GM12878 (cell line): ENCODE measurements around the gene B4GALT1. TPM values are rescaled to one million over a fixed set of nuclear protein-coding genes. Genes with fewer than 3 reads are reported as not detected.

Source experiments
- ATAC-seq: fragments of 200-7000 bp; cut with Tn5 transposase; 3 replicates; pipeline ENCODE4 v1.9.1; 2020; ENCODE audit warnings: mild to moderate bottlenecking, moderate library complexity
- BruUV-seq: library from RNA; stranded (reverse); fragments of 400-500 nt; replicated peaks from 2 replicates; lab custom pipeline; 2021; lab: Mats Ljungman, UMichigan
- CTCF ChIA-PET: fragments of 300-600 bp; sonication (Branson Sonifier 250); formaldehyde crosslinking; extraction: SDS; loops from one replicate; lab custom pipeline; 2021; ENCODE audit warnings: inconsistent platforms; lab: Yijun Ruan, JAX
- POLR2A ChIA-PET: fragments of 350-600 bp; formaldehyde crosslinking; extraction: SDS; loops from one replicate; lab custom pipeline; 2021; ENCODE audit warnings: inconsistent platforms; lab: Charles Lee
- RAD21 ChIA-PET: fragments of 300-600 bp; sonication (Branson Sonifier 250); formaldehyde crosslinking; loops from one replicate; lab custom pipeline; 2023; ENCODE audit warnings: antibody characterized with exemption; ENCODE audit not compliant: unreplicated experiment; lab: Charles Lee
- SMC1A ChIA-PET: fragments of 300-600 bp; sonication (Branson Sonifier 250); formaldehyde crosslinking; loops from one replicate; lab custom pipeline; 2023; ENCODE audit not compliant: unreplicated experiment, uncharacterized antibody; lab: Charles Lee
- DNase-seq: peaks from one replicate; pipeline ENCODE4 v3.0.0-alpha.2; 2011; ENCODE audit warnings: low read depth, low spot score
- FAIRE-seq: peaks from 3 replicates; lab custom pipeline; 2011; peaks lifted over from hg19 to GRCh38; lab: Jason Lieb, UNC
- H2AFZ ChIP-seq: 2 replicates; pipeline ENCODE4 v1.6.0; 2011; ENCODE audit warnings: low read depth, low read length, control low read depth; ENCODE audit not compliant: control insufficient read depth
- H3K27ac ChIP-seq: 2 replicates; pipeline ENCODE4 v1.5.1; 2011; ENCODE audit warnings: control low read depth; ENCODE audit not compliant: control insufficient read depth, insufficient read depth
- H3K27me3 ChIP-seq, 2 experiments: replicated peaks in 1 of 2; 2 replicates each; pipeline versions ENCODE4 v1.6.0 to v1.6.1; 2011; ENCODE audit warnings: low read length in 1 of 2; ENCODE audit not compliant: control insufficient read depth in 2 of 2, insufficient read depth in 2 of 2
- H3K36me3 ChIP-seq, 2 experiments: 2 replicates each; pipeline ENCODE4 v1.5.1; 2011; ENCODE audit warnings: low read length in 1 of 2; ENCODE audit not compliant: control insufficient read depth in 2 of 2, insufficient read depth in 2 of 2
- H3K4me1 ChIP-seq: 2 replicates; pipeline ENCODE4 v1.6.1; 2011; ENCODE audit warnings: mild to moderate bottlenecking, low read length, moderate library complexity, mixed read lengths; ENCODE audit not compliant: control insufficient read depth, insufficient read depth
- H3K4me2 ChIP-seq: 2 replicates; pipeline ENCODE4 v1.6.0; 2011; ENCODE audit warnings: control low read depth; ENCODE audit not compliant: control insufficient read depth, insufficient read depth
- H3K4me3 ChIP-seq: fragments of 200-600 bp; sonication (generic); 2 replicates; pipeline ENCODE4 v1.5.1; 2016
- H3K79me2 ChIP-seq: 2 replicates; pipeline ENCODE4 v1.6.0; 2011; ENCODE audit warnings: low read length; ENCODE audit not compliant: control insufficient read depth, insufficient read depth
- H3K9ac ChIP-seq: 2 replicates; pipeline ENCODE4 v1.8.0; 2011; ENCODE audit warnings: low read length, control low read depth, mixed read lengths; ENCODE audit not compliant: control insufficient read depth, insufficient read depth
- H3K9me3 ChIP-seq: replicated peaks from 3 replicates; pipeline ENCODE4 v1.5.1; 2011; ENCODE audit warnings: mild to moderate bottlenecking, low read length; ENCODE audit not compliant: control insufficient read depth, insufficient read depth
- H4K20me1 ChIP-seq: 2 replicates; pipeline ENCODE4 v1.6.0; 2011; ENCODE audit not compliant: control insufficient read depth, insufficient read depth
- BMI1 ChIP-seq: fragments of 450-650 bp; IDR thresholded peaks from 2 replicates; pipeline ENCODE4 v1.6.1; 2016; ENCODE audit warnings: mild to moderate bottlenecking, moderate library complexity, borderline replicate concordance
- IKZF1 ChIP-seq: fragments of 450-650 bp; conservative IDR thresholded peaks from 2 replicates; pipeline ENCODE4 v1.6.1; 2017; ENCODE audit warnings: antibody characterized with exemption, mild to moderate bottlenecking
- JUNB ChIP-seq: IDR thresholded peaks from 2 replicates; pipeline ENCODE4 v1.6.1; 2016; ENCODE audit warnings: antibody characterized with exemption, mild to moderate bottlenecking
- PML ChIP-seq: IDR thresholded peaks from 2 replicates; pipeline ENCODE4 v1.6.1; 2012; ENCODE audit warnings: low read length, inconsistent platforms
- POU2F2 ChIP-seq: IDR thresholded peaks from 3 replicates; pipeline ENCODE4 v1.6.1; 2011; ENCODE audit warnings: low read depth, mild to moderate bottlenecking, low read length, borderline replicate concordance
- SMAD5 ChIP-seq: IDR thresholded peaks from 2 replicates; pipeline ENCODE4 v1.6.1; 2016; ENCODE audit warnings: antibody characterized with exemption, low read depth
- SMC3 ChIP-seq: IDR thresholded peaks from 2 replicates; pipeline ENCODE4 v1.6.1; 2011; ENCODE audit warnings: low read length, improper control_type of control experiment, borderline replicate concordance
- STAT3 ChIP-seq: IDR thresholded peaks from 2 replicates; pipeline ENCODE4 v1.6.1; 2011; ENCODE audit warnings: low read depth, low read length, improper control_type of control experiment
- TBL1XR1 ChIP-seq: IDR thresholded peaks from 2 replicates; pipeline ENCODE4 v1.6.1; 2012; ENCODE audit warnings: low read depth, low read length, improper control_type of control experiment
- WRNIP1 ChIP-seq: IDR thresholded peaks from 2 replicates; pipeline ENCODE4 v1.6.1; 2011; ENCODE audit warnings: low read depth, low read length, improper control_type of control experiment, borderline replicate concordance
- ZSCAN29 ChIP-seq: fragments of 450-650 bp; IDR thresholded peaks from 2 replicates; pipeline ENCODE4 v1.6.1; 2017; ENCODE audit warnings: mild to moderate bottlenecking, moderate library complexity
- WGBS: methylation state at CpG from one replicate; pipeline ENCODE4 v1.1.6; 2016; ENCODE audit warnings: low lambda C conversion rate; ENCODE audit not compliant: insufficient replicate concordance, insufficient coverage; ENCODE audit errors: missing lambda C conversion rate; 5-methylcytosine and 5-hydroxymethylcytosine counted together
- in situ Hi-C: fragments of 300-500 bp; cut with MboI; formaldehyde crosslinking; loops from 9 replicates; pipeline ENCODE4 v1.14.3; 2018; ENCODE audit warnings: mixed read lengths
- intact Hi-C: fragments of 100-400 bp; cut with micrococcal nuclease; formaldehyde crosslinking; loops from one replicate; pipeline ENCODE4 v1.14.2; 2022; ENCODE audit not compliant: unreplicated experiment
- polyA plus RNA-seq, 11 experiments: library from polyadenylated mRNA; depleted of rRNA in 4 of 11; unstranded in 6 of 11; stranded (reverse) in 5 of 11; fragments of >200 nt; fragmentation: Nextera tagmentation in 4 of 11; fragmentation: Illumina TruSeq in 1 of 11; extraction: Ambion mirVana in 4 of 11; extraction: Trizol in 1 of 11; gene quantifications; 1 replicate in 1 of 11; 2 replicates in 10 of 11; pipeline versions ENCODE4 v1.2.1 to v1.2.3, GENCODE V29; 2011 to 2016; ENCODE audit warnings: inconsistent platforms in 2 of 11, missing spikeins in 2 of 11, low read depth in 1 of 11
- total RNA-seq, 4 experiments: library from RNA; depleted of rRNA in 3 of 4; stranded (reverse); fragments of >200 nt in 3 of 4; fragmentation: Illumina TruSeq in 1 of 4; extraction: Trizol in 1 of 4; gene quantifications; 2 replicates each; pipeline versions ENCODE4 v1.2.1 to v1.2.3, GENCODE V29; 2013 to 2021
- TF ChIP-seq, protein P1 (sequence below): fragments of 450-650 bp; IDR thresholded peaks from 2 replicates; pipeline ENCODE4 v1.6.1; 2016; ENCODE audit warnings: mild to moderate bottlenecking
- TF ChIP-seq, protein P2 (sequence below): fragments of 450-650 bp; IDR thresholded peaks from 2 replicates; pipeline ENCODE4 v1.6.1; 2017; ENCODE audit warnings: mild to moderate bottlenecking, moderate library complexity
- TF ChIP-seq, protein P3 (sequence below): fragments of 450-650 bp; IDR thresholded peaks from 2 replicates; pipeline ENCODE4 v1.6.1; 2017; ENCODE audit warnings: mild to moderate bottlenecking, moderate library complexity

The B4GALT1 gene
- total and polyA plus RNA-seq, 10 of the 15 experiments (the other 5 are each of a cell fraction or from before 2014, with no cell fraction given) = 12.7 to 79.0 (median 41.0) TPM

DNA sequence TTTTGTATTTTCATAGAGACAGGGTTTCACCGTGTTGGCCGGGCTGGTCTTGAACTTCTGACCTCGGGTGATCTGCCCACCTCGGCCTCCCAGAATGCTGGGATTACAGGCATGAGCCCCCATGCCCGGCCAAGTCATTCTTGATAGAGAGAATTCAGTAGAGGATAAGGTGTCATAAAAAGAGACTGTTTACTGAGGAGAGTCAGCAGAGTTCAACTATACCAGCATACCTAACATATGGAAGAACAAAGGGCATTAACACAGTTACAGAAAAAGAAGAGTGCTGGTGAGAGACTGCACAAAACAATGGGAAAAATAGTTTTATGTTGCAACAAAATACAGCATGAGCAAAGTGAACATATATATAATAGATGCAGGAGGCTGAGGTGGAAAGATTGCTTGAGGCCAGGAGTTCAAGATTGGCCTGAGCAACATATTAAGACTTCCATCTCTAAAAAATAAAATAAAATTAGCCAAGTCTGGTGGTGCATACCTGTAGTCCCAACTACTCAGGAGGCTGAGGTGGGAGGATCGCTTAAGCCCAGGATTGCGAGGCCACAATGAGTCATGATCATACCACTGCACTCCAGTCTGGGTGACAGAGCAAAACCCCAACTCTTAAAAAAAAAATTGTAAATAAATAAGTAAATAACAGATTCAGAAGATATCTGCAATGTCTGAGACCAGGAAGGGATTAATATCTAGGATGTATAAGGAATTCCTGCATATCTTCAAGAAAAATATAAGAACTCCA is 19.5 kb downstream of the B4GALT1 start:
- Histone ChIP-seq H3K4me2 (no peak overlapping the region), H3K9ac (no peak overlapping the region), H3K4me1 (peaks cover 61% of the 10 kb centered on the region), H3K36me3 (peaks cover 3 to 5% of the 10 kb centered on the region in 2 experiments; a peak in 3 of 4 replicates), H4K20me1 (no peaks in the 10 kb centered on the region), H3K79me2 (peaks cover 96% of the 10 kb centered on the region), H3K27ac (no peak overlapping the region), H2AFZ (no peak overlapping the region), H3K9me3 (no peaks in the 10 kb centered on the region), H3K4me3 (no peak overlapping the region), H3K27me3 (no peaks in the 10 kb centered on the region)
- CTCF ChIA-PET = interaction anchor here (0.6 to 7.5 kb wide), 3 partner anchors 13 to 91 kb away, joined by 3 to 58 read pairs (median 39); no protein-coding TSS in a partner anchor
- WGBS = 89% methylated on average over 7 of the region's 7 CpGs
- SMC1A ChIA-PET = interaction anchor here (1.0 to 12.9 kb wide), 5 partner anchors 7 to 23 kb away, joined by 3 to 172 read pairs (median 4); no protein-coding TSS in a partner anchor
- BruUV-seq = no TSS peak
- in situ Hi-C loops = no loop called here
- POLR2A ChIA-PET = interaction anchor here (0.6 kb wide), 1 partner anchor 129 kb away, joined by 8 read pairs; no protein-coding TSS in a partner anchor
- DNase-seq (no peak), FAIRE-seq (no peak), ATAC-seq (no peak)
- intact Hi-C loops = no loop called here
- RAD21 ChIA-PET = interaction anchor here (1.3 to 5.3 kb wide), 3 partner anchors 10 to 14 kb away, joined by 3 to 46 read pairs (median 6); no protein-coding TSS in a partner anchor
- TF ChIP-seq SMAD5 (no peak), JUNB (no peak), STAT3 (no peak), BMI1 (no peak), ZSCAN29 (no peak), POU2F2 (no peak), PML (no peak), TBL1XR1 (no peak), SMC3 (no peak), IKZF1 (no peak), WRNIP1 (no peak)
- TF ChIP-seq, protein P1, sequence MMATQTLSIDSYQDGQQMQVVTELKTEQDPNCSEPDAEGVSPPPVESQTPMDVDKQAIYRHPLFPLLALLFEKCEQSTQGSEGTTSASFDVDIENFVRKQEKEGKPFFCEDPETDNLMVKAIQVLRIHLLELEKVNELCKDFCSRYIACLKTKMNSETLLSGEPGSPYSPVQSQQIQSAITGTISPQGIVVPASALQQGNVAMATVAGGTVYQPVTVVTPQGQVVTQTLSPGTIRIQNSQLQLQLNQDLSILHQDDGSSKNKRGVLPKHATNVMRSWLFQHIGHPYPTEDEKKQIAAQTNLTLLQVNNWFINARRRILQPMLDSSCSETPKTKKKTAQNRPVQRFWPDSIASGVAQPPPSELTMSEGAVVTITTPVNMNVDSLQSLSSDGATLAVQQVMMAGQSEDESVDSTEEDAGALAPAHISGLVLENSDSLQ = no peak
- TF ChIP-seq, protein P2, sequence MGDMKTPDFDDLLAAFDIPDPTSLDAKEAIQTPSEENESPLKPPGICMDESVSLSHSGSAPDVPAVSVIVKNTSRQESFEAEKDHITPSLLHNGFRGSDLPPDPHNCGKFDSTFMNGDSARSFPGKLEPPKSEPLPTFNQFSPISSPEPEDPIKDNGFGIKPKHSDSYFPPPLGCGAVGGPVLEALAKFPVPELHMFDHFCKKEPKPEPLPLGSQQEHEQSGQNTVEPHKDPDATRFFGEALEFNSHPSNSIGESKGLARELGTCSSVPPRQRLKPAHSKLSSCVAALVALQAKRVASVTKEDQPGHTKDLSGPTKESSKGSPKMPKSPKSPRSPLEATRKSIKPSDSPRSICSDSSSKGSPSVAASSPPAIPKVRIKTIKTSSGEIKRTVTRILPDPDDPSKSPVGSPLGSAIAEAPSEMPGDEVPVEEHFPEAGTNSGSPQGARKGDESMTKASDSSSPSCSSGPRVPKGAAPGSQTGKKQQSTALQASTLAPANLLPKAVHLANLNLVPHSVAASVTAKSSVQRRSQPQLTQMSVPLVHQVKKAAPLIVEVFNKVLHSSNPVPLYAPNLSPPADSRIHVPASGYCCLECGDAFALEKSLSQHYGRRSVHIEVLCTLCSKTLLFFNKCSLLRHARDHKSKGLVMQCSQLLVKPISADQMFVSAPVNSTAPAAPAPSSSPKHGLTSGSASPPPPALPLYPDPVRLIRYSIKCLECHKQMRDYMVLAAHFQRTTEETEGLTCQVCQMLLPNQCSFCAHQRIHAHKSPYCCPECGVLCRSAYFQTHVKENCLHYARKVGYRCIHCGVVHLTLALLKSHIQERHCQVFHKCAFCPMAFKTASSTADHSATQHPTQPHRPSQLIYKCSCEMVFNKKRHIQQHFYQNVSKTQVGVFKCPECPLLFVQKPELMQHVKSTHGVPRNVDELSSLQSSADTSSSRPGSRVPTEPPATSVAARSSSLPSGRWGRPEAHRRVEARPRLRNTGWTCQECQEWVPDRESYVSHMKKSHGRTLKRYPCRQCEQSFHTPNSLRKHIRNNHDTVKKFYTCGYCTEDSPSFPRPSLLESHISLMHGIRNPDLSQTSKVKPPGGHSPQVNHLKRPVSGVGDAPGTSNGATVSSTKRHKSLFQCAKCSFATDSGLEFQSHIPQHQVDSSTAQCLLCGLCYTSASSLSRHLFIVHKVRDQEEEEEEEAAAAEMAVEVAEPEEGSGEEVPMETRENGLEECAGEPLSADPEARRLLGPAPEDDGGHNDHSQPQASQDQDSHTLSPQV = no peak
- TF ChIP-seq, protein P3, sequence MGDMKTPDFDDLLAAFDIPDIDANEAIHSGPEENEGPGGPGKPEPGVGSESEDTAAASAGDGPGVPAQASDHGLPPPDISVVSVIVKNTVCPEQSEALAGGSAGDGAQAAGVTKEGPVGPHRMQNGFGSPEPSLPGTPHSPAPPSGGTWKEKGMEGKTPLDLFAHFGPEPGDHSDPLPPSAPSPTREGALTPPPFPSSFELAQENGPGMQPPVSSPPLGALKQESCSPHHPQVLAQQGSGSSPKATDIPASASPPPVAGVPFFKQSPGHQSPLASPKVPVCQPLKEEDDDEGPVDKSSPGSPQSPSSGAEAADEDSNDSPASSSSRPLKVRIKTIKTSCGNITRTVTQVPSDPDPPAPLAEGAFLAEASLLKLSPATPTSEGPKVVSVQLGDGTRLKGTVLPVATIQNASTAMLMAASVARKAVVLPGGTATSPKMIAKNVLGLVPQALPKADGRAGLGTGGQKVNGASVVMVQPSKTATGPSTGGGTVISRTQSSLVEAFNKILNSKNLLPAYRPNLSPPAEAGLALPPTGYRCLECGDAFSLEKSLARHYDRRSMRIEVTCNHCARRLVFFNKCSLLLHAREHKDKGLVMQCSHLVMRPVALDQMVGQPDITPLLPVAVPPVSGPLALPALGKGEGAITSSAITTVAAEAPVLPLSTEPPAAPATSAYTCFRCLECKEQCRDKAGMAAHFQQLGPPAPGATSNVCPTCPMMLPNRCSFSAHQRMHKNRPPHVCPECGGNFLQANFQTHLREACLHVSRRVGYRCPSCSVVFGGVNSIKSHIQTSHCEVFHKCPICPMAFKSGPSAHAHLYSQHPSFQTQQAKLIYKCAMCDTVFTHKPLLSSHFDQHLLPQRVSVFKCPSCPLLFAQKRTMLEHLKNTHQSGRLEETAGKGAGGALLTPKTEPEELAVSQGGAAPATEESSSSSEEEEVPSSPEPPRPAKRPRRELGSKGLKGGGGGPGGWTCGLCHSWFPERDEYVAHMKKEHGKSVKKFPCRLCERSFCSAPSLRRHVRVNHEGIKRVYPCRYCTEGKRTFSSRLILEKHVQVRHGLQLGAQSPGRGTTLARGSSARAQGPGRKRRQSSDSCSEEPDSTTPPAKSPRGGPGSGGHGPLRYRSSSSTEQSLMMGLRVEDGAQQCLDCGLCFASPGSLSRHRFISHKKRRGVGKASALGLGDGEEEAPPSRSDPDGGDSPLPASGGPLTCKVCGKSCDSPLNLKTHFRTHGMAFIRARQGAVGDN = no peak
